OCI-M2 (cell line): ENCODE measurements around the gene TSPAN18.

Source experiments
- DNase-seq: peaks from one replicate; lab custom pipeline; 2025; ENCODE audit not compliant: unreplicated experiment; lab: John Stamatoyannopoulos, UW

TSPAN18 gene

GRCh38 chr11:44912270-44912987 is 185.7 kb downstream of the TSPAN18 start:
- DNase-seq = no peak

- DNase-seq = no peak
Measured at GRCh38 chr11:44913502-44913901, 186.7 kb downstream of the TSPAN18 start.

- DNase-seq = no peak
Measured at GRCh38 chr11:44914105-44914504, 187.3 kb downstream of the TSPAN18 start.

GRCh38 chr11:44915004-44915403 is 188.2 kb downstream of the TSPAN18 start:
- DNase-seq = no peak

DNA sequence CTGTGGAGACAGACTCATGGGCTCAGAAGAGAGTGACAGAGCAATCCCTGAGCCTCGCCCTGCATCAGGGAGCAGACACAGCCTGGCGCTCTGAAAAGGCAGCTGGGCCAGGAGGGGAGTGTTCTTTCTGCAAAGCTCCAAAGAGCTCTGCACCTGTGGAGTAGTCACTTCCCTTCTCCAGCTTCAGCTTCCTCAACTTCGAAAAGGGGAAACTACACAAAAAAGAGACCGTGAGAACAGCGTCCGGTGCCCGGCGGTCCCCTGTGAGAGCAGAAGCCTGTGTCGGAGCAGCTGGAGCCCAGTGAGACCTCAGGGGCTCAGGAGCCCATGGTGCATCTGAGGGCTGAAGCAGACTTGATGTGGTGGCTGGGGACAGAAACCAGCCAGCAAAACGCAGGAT is 188.9 kb downstream of the TSPAN18 start:
- DNase-seq = no peak

DNA sequence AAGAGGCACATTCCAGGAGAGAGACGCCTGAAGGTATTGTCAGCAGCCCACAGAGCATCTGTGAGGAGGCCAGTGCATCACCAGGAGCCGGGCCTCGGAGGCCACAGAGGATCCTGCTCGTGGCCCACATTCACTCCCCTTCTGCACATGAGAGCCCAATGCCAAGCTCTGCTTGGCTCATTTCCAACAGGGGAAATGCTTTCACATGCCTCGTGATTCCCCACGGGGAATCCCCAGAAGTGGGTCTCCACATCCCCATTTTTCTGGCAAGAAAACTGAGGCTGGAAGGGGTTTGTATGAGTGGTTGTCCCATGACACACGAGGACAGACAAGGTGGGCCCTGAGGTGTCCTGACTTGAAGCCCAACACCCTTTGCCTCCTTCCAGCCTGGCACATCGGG is 189.6 kb downstream of the TSPAN18 start:
- no peak for DNase-seq

- DNase-seq = no peak
Measured at GRCh38 chr11:44916801-44917385, 190.1 kb downstream of the TSPAN18 start.

DNA sequence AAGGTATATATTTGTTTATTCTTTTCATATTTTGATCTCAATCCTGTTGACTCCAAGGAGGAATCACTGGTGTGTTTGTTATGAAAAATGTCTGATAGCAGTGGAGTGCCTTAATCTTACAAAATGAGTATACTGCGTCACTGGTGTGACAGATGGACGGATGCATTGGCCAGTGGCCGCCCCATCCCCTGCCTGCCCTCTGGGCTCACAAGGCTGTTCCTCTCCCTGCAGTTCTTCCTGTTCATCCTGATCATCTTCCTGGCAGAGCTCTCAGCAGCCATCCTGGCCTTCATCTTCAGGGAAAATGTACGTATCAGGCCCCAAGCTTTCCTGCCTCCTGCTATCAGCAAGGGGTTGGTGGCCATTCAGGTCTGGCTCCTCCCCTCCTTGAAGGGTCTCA is 191.0 kb downstream of the TSPAN18 start:
- no peak for DNase-seq

DNA sequence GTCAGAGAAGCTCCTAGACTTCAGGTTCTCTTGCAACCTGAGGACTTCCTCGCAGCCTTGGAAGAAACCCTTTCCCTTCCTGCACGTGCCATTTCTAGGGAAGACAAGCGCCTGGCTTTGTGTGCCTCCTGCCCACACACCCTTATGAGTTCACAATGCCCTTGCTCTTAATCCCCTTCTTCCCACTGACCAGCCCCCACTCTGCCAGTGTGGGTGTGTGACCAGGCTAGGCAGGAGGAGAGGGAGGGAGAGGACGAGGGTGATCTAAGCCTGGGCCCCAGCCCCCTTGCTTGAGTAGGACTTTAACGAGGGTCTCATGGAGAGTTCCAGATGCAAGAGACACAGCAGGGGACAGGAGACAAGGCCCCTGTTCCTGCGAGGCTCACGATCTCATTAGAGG is 193.7 kb downstream of the TSPAN18 start:
- no peak for DNase-seq

- no peak for DNase-seq
Measured at GRCh38 chr11:44923115-44923514, 196.4 kb downstream of the TSPAN18 start.

DNA sequence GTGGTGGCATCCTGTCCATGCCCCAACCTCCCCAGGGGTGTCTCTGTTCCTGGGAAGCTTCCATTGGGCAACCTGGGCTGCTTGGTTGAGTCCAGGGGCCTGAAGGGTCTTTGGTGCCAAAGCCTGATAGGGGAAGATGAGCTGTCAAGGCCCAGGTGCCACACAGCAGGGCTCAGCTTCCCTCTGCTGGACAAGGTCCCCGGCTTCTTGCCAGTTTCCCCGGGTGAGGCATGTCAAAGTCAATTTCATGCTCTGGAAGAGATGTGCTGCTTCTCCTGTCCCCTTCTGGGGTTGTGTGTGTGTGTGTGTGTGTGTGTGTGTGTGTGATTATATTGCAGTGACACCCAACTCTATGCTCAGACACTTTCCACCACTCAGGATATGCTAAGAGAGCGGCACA is 197.0 kb downstream of the TSPAN18 start:
- no peak for DNase-seq

- DNase-seq = no peak
Measured at GRCh38 chr11:44926036-44926435, 199.3 kb downstream of the TSPAN18 start.

DNA sequence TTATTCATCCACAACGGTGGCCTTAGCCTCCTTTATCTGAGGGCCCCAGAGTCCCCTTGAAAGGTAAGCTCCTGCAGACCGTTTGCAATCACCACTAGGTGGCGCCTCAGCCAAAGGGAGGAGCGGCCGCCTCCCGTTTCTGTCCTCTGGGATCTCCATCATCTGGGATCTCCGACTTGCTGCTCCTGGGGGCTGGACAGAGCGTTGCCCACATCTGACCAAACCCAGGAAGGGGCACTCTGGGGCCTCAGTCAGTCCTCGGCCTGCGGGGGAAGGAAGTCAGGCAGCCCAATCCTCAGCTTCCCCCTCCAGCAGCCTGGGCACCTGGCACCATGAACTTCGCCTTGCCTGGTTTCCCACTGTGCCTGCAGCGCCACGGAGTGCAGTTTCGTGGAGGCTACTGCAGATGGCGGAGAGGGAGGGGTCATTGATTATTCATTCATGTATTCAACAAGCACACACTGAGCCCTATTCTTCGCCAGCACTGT is 200.5 kb downstream of the TSPAN18 start:
- DNase-seq = no peak

GRCh38 chr11:44928144-44928543 is 201.4 kb downstream of the TSPAN18 start:
- DNase-seq = no peak

- DNase-seq = no peak
Measured at GRCh38 chr11:44928816-44929215, 202.1 kb downstream of the TSPAN18 start.

GRCh38 chr11:44930588-44931302 is 204.0 kb downstream of the TSPAN18 start:
- DNase-seq = no peak

- DNase-seq = no peak
Measured at GRCh38 chr11:44931466-44931865, 204.7 kb downstream of the TSPAN18 start.

DNA sequence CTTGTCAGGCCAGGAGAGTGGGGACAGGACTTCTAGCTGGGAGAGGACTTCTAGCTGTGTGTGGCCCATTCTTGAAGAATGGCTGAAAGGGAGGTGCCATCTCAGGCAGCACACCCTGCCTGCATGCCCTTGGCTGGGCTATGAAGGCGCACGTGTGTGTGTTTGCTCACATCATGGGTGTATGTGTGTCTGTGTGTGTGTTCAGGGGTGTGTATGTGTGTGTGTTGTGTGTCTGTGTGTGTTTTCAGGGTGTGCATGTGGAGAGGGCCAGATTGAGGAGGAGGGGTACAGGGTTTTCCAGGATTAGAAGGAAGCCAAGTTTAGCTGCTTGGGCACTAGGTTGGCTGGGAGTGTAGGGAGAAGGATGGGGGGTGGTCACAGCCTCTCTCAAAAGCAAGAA is 207.3 kb downstream of the TSPAN18 start:
- DNase-seq = no peak

DNA sequence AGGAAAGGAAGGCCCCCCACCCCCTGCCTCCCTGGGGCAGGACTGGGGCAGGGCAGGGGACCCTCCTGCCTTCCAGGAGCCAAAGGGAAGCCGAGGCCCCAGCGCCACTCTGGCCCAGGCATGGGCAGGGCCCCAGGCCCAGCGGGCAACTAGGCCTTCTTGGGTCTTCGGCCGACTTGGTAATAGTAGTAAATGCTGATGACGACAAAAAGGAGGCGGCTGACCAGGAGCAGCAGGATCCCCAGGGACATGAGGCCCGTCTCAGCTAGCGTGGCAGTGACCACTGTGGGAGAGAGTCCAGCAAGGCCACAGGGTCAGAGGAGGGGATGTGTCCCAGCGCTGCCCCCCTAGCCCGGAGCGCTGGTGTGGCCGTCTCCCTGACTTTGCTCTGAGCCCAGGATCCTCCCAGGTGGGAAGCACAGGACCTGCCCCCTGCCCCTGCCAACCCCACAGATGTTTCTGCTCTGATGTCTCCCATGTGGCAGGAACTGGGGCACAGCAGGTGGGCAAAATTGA is 208.0 kb downstream of the TSPAN18 start:
- no peak for DNase-seq

DNA sequence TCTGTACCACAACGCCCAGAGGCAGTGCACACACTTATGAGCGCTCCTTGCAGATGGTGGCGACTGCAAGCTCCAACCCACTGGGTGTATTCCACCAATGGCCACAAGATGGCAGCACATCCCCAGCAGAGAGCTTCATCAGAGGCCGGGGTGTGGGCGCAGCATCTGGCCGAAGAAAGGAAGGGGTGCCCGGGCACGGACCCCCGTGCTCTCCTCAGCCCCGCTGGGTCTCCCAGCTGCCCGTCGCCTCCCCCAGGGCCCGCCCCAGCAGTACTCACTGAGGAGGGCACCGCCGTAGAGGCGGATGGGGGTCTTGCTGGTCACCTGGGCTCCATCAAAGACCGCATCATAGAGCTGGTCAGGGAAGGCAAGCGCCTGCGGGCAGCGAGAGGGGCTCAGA is 209.8 kb downstream of the TSPAN18 start:
- DNase-seq = peak; percentile 19

GRCh38 chr11:44936951-44937543 is 210.3 kb downstream of the TSPAN18 start:
- no peak for DNase-seq
